Measurements from ENCODE around the gene CRYGD.
"Not testable (repeated sequence)": the region's sequence is repeated elsewhere in the genome, so short reads cannot be mapped to it uniquely, and the experiment has no call there.

The CRYGD gene

DNA sequence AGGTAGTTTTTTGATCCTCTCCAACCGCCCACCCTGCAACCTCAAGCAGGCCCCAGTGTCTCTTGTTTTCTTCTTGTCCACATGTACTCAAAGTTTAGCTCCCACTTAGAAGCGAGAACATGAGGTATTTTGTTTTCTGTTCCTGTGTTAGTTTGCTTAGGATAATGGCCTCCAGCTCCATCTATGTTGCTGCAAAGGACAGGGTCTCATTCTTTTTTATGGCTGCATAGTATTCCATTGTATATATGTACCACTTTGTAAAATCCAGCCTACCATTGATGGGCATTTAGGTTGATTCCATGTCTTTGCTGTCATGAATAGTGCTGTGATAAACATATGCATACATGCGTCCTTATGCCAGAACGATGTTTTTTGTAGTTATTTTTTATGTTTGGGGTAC is 2.8 kb upstream of the CRYGD start:
- no peak for TF ChIP-seq TAF1 (IDR thresholded peaks at IDR 0.05; ENCODE audit: borderline replicate concordance, low read depth, low read length)
- TF ChIP-seq POLR2AphosphoS5 (IDR thresholded peaks at IDR 0.05; ENCODE audit: low read depth, low read length) = no peak
- no peak for TF ChIP-seq POLR2A (IDR thresholded peaks at IDR 0.05; ENCODE audit: low read depth, low read length)
- DNase-seq (ENCODE audit: insufficient read length) = no peak
- no peak for FAIRE-seq

DNA sequence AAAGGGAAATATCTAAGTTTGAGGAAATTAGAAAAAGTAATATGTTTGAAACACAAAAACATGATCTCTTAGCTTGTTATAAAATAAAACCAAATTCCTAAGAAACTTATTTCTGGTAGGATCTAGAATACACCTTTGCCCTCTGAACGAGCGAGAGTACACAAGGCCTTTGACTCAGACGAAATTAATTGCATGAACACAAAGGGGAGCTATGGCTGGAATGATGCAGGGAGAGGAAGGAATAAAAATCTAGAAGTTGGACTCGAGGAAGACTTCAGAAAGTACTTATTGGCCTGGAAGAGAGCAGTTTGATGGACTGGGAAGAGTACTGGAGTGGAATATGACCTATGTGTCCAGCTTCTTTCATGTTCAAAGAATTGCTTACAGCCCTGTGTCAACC is 927 bp upstream of the CRYGD start:
- TF ChIP-seq POLR2A (IDR thresholded peaks at IDR 0.05; ENCODE audit: low read depth, low read length) (no peak), TAF1 (IDR thresholded peaks at IDR 0.05; ENCODE audit: borderline replicate concordance, low read depth, low read length) (no peak)
- FAIRE-seq = no peak
- DNase-seq (ENCODE audit: insufficient read length) = no peak

DNA sequence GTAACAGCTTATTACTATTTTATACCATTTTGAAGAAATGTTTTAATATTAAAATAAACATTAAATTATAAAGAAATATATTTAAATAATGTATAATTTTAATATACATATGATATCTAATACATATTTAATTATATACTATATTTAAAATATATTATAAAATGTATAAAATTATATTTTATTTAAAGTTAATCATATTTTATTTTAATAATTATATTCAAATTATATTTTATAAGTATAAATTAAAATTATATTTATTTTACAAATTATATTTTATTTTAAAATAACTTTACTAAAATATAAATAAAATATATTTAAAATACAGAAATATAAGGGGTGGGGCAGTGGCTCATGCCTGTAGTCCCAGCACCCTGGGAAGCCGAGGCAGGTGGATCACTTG is 2.1 kb downstream of the CRYGD start:
- DNase-seq (ENCODE audit: insufficient read length) (no peak), FAIRE-seq (no peak)
- TF ChIP-seq TAF1 (IDR thresholded peaks at IDR 0.05; ENCODE audit: borderline replicate concordance, low read depth, low read length) (no peak), POLR2A (IDR thresholded peaks at IDR 0.05; ENCODE audit: low read depth, low read length) (no peak), POLR2AphosphoS5 (IDR thresholded peaks at IDR 0.05; ENCODE audit: low read depth, low read length) (no peak)

DNA sequence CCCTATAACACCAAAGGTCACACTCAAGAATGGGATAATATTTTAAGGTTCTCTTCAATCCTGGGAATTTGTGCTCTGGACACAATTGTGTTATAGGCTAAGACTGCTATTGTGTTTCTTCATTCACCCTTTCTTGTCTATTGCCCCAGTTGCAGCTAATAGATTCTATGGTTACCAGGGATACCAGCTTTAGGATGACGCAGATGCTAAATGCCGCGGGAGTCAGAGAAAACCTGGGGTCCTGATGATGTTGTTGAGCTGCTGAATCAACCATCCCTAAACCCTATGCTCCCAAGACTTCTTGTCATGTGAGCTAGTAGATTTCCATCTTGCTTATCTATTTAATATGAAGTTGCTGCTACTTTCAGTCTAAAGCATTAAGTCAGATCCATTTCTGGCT is 5.4 kb downstream of the CRYGD start:
- TF ChIP-seq POLR2A (IDR thresholded peaks at IDR 0.05; ENCODE audit: low read depth, low read length) (no peak), TAF1 (IDR thresholded peaks at IDR 0.05; ENCODE audit: borderline replicate concordance, low read depth, low read length) (no peak), POLR2AphosphoS5 (IDR thresholded peaks at IDR 0.05; ENCODE audit: low read depth, low read length) (no peak)
- DNase-seq (ENCODE audit: insufficient read length) = no peak
- FAIRE-seq = no peak

DNA sequence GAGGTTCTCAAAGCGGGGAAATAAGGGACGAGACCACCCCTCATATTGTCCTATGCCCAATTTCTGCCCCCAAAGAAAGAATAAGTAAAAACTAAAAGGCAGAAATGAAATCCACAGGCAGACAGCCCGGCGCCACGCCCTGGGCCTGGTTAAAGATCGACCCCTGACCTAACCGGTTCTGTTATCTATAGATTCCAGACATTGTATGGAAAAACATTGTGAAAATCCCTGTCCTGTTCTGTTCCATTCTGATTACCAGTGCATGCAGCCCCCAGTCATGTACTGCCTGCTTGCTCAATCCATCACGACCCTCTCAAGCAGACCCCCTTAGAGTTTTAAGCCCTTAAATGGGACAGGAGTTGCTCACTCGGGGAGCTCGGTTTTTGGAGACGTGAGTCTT is 6.9 kb downstream of the CRYGD start:
- FAIRE-seq; DNase-seq (ENCODE audit: insufficient read length): not testable (repeated sequence)

DNA sequence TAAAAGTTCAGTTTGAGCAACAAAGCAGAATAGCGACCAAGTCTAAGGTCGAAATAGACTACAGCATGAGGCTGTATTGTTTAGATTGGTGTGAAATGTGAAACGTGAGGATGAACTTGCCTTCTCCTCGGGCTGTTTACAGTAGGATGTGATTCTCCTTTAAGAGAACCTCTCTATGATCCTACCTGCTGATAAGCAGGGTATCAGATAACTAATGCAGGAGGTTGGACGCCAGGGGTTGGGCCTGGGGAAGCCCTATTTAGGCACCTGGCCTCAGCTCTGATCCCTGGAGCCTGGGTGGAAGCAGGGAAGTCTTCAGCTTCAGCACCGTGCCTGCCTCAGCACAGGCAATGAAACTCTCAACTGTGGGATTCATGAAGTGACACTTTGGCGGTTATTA is 11.4 kb downstream of the CRYGD start:
- no peak for DNase-seq (ENCODE audit: insufficient read length)
- no peak for FAIRE-seq
- no peak for TF ChIP-seq TAF1 (IDR thresholded peaks at IDR 0.05; ENCODE audit: borderline replicate concordance, low read depth, low read length)
- no peak for TF ChIP-seq POLR2A (IDR thresholded peaks at IDR 0.05; ENCODE audit: low read depth, low read length)
- TF ChIP-seq POLR2AphosphoS5 (IDR thresholded peaks at IDR 0.05; ENCODE audit: low read depth, low read length) = no peak

DNA sequence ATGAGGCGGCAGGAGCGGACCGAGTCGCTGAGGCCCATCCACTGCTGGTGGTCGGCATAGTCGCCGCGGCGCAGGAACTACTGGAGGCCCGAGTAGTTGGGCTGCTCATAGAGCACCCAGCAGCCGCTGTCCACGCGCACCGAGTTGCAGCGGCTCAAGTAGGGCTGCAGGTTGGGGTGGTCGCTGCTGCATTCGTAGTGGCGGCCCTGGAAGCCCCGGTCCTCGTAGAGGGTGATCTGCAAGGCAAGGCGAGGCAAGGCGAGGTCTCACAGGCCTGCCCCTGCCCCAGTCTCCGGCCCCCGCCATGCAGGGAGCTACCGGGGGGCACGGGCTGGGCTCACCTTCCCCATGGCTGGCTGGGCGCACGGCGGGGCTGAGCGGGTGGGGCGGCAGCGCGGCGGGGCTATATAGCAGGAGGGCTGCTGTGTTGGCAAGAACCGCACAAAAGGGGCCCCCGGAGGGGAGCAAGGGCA is 12.0 kb downstream of the CRYGD start:
- FAIRE-seq; DNase-seq (ENCODE audit: insufficient read length): not testable (repeated sequence)

DNA sequence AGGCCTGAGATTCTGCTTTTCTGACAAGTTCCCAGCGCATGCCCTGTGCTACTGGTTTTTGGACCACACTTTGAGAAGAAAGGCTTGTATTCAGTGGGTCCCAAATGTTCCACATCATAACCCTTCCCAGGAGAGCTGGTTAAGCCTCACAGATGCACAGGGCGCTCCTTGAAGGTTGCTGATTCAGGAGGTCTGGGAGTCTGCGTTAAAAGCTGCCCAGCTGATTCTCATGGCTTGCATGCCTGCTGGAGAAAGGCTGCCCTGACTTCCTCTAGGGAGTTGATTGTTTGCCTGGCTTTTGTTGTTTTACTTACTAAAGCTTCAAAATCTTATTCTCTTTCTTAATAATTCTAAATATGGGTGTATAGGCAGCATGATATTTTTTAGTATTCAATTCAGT is 20.7 kb downstream of the CRYGD start:
- FAIRE-seq (no peak), DNase-seq (ENCODE audit: insufficient read length) (no peak)
- no peak for TF ChIP-seq POLR2A (IDR thresholded peaks at IDR 0.05; ENCODE audit: low read depth, low read length)
- TF ChIP-seq POLR2AphosphoS5 (IDR thresholded peaks at IDR 0.05; ENCODE audit: low read depth, low read length) = no peak
- TF ChIP-seq TAF1 (IDR thresholded peaks at IDR 0.05; ENCODE audit: borderline replicate concordance, low read depth, low read length) = no peak

DNA sequence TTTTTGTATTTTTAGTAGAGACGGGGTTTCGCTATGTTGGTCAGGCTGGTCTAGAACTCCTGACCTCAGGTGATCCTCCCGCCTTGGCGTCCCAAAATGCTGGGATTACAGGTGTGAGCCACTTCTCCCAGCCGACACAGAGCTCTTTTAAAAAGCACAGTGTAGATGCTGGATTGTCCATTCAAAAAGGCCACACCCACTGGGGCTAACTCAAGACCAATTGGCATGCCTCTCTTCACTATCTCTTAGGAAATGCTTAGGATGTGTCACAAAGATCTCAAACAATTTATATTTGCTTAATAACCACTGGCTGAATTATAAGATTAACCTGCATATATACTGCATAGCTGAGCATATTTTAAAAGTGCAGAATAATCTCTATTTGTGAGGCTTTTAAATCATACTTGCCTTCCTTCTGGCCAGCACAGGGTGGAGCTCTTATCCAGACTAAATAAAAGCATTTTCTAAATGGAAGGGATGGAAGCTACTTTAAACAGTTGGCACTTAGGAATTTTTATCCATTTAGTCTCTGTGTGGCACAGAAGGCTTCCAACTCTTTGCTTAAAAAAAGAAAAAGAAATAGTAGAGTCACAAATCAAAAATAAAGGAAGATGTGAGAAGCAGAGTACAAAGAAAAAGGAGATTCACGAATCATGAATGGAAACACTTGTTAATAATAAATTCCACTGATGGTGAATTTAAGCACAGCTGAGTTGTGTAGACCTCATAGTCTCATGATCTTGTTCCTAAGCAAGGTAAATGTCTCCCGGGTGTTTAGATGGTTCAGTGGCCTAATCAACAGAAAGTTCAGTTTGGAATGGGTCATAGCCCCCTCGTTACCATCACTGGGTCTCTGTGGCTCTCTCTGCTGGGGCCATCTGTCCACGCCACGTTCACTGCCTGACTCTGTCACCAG is 22.4 kb downstream of the CRYGD start:
- TF ChIP-seq TAF1 (IDR thresholded peaks at IDR 0.05; ENCODE audit: borderline replicate concordance, low read depth, low read length) = no peak
- no peak for TF ChIP-seq POLR2A (IDR thresholded peaks at IDR 0.05; ENCODE audit: low read depth, low read length)
- TF ChIP-seq POLR2AphosphoS5 (IDR thresholded peaks at IDR 0.05; ENCODE audit: low read depth, low read length) = no peak
- no peak for DNase-seq (ENCODE audit: insufficient read length)
- no peak for FAIRE-seq

DNA sequence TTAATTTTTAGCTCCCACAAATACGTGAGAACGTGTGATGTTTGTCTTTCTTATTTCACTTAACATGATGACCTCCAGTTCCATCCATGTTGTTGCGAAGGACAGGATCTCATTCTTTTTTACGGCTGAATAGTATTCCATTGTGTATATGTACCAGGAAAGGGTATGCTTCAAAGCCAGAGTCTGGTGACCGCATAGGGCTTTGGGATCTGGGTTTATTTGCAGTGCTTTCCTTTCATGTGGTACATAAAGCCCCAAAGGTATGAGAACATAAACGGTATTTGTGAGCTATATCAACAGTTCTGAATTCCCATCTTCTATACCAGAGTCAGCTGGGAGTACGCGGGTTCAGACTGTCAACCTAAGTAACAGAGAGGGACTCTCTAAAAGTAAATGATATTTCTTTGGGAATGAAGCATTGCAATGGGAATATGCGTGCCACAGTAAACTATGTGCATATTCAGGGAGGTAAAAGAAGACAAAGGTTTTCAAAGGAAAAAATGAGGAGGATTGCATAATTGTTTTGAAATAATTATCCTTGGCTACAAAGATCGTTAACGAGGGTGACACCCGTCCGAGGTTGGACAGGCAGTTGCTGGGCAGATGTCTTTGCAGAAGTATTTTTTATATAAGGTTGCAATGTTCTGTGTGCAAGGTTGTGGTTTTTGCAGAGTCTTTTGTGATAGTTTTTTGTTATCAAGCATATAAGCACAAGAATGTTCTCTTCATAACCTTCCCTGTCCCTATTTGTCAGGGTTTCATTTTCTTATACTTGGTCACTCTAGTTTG is 24.4 kb downstream of the CRYGD start:
- no peak for FAIRE-seq
- DNase-seq (ENCODE audit: insufficient read length) = no peak

DNA sequence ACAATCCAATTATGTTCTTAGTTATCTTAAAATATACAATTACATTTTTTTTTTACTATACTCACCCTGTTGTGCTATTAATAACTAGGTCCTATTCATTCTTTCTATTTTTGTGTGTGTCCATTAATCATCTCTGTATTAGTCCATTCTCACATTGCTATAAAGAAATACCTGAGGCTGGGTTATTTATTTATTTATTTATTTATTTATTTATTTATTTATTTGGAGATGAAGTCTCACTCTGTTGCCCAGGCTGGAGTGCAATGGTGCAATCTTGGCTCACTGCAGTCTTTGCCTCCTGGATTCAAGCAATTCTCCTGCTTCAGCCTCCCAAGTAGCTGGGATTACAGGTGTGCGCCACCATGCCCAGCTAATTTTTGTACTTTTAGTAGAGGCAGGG is 25.6 kb downstream of the CRYGD start:
- not testable (repeated sequence) for DNase-seq (ENCODE audit: insufficient read length); FAIRE-seq

More for the DNA sequence above, 24.4 kb downstream of the CRYGD start:
- TF ChIP-seq POLR2A (IDR thresholded peaks at IDR 0.05; ENCODE audit: low read depth, low read length) = no peak
- no peak for TF ChIP-seq TAF1 (IDR thresholded peaks at IDR 0.05; ENCODE audit: borderline replicate concordance, low read depth, low read length)
- TF ChIP-seq POLR2AphosphoS5 (IDR thresholded peaks at IDR 0.05; ENCODE audit: low read depth, low read length) = no peak

DNA sequence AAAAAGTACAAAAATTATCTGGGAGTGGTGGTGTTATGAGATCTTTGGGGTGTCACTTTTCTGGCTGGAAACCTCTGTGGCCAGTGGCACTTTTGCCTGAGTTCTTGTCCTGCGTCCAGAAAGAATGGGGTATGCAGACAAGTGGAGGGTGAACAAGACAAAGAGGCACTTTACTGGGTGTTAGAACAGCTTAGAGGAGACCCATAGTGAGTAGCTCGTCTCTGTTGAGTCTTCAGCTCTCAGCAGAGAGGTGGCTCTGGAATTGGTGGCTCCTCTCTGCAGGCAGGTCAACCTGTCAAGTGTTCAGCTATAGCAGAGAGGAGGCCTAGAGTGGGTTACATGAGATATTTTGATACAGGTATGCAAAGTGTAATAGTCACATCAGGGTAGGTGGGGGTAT is 26.1 kb downstream of the CRYGD start:
- FAIRE-seq (no peak), DNase-seq (ENCODE audit: insufficient read length) (no peak)
- TF ChIP-seq TAF1 (IDR thresholded peaks at IDR 0.05; ENCODE audit: borderline replicate concordance, low read depth, low read length) (no peak), POLR2AphosphoS5 (IDR thresholded peaks at IDR 0.05; ENCODE audit: low read depth, low read length) (no peak), POLR2A (IDR thresholded peaks at IDR 0.05; ENCODE audit: low read depth, low read length) (no peak)
